Testis (tissue), 2 donors: ENCODE results near the gene CADPS.

Experiments
- CTCF ChIP-seq, 3 experiments: fragments of 450-650 bp in 2 of 3; fragments of 200-600 bp in 1 of 3; sonication (generic) in 1 of 3; IDR thresholded peaks; one replicate each; pipeline ENCODE4 v1.5.1; 2016 to 2019; ENCODE audit warnings: antibody characterized with exemption in 3 of 3, mild to moderate bottlenecking in 2 of 3, moderate library complexity in 1 of 3
- POLR2A ChIP-seq: fragments of 450-650 bp; IDR thresholded peaks from one replicate; pipeline ENCODE4 v1.6.1; 2017; ENCODE audit warnings: antibody characterized with exemption, mild to moderate bottlenecking, moderate library complexity

- TF ChIP-seq CTCF (IDR thresholded peaks at IDR 0.05) (no peak), POLR2A (no peak)
These were observed 288.0 kb downstream of the CADPS start for GRCh38 chr3:62587169-62587568.
